Uterus (tissue), 4 donors: ENCODE results near the gene MAPRE2. TPM values are rescaled to one million over a fixed set of nuclear protein-coding genes. Genes with fewer than 3 reads are reported as not detected.

ENCODE experiments used
- DNase-seq, 2 donors: peaks; one replicate each; pipeline ENCODE4 v3.0.0-alpha.2; 2019 to 2020
- H3K27ac ChIP-seq, 2 donors: fragments of 200-600 bp; sonication (generic); 1 replicate in 1 of 2; 2 replicates in 1 of 2; pipeline ENCODE4 v1.5.1; 2016 to 2018
- H3K27me3 ChIP-seq, 2 donors: fragments of 200-600 bp; sonication (generic); one replicate each; pipeline ENCODE4 v1.5.1; 2018 to 2019; ENCODE audit warnings: control low read depth in 1 of 2
- H3K36me3 ChIP-seq, 2 donors: fragments of 200-600 bp; sonication (generic); one replicate each; pipeline ENCODE4 v1.5.1; 2019; ENCODE audit warnings: control low read depth in 1 of 2
- H3K4me1 ChIP-seq, 2 donors: fragments of 200-600 bp; sonication (generic); one replicate each; pipeline ENCODE4 v1.5.1; 2018 to 2019; ENCODE audit warnings: control low read depth in 1 of 2
- H3K4me3 ChIP-seq, 2 donors: fragments of 200-600 bp; sonication (generic); 1 replicate in 1 of 2; 2 replicates in 1 of 2; pipeline ENCODE4 v1.5.1; 2018 to 2019; ENCODE audit warnings: mild to moderate bottlenecking in 1 of 2
- H3K9me3 ChIP-seq, 2 donors: fragments of 200-600 bp; sonication (generic); one replicate each; pipeline ENCODE4 v1.5.1; 2019; ENCODE audit warnings: control low read depth in 1 of 2
- CTCF ChIP-seq, 4 experiments: fragments of 200-600 bp in 2 of 4; fragments of 450-650 bp in 2 of 4; sonication (generic) in 2 of 4; IDR thresholded peaks; one replicate each; pipeline ENCODE4 v1.5.1; 2016 to 2019; ENCODE audit warnings: antibody characterized with exemption in 4 of 4, mild to moderate bottlenecking in 2 of 4, moderate library complexity in 1 of 4
- POLR2A ChIP-seq, 2 donors: fragments of 450-650 bp; IDR thresholded peaks; one replicate each; pipeline ENCODE4 v1.6.1; 2016; ENCODE audit warnings: antibody characterized with exemption in 2 of 2, mild to moderate bottlenecking in 1 of 2, moderate library complexity in 1 of 2
- intact Hi-C: fragments of 100-400 bp; cut with DNase I; formaldehyde crosslinking; loops from one replicate; pipeline ENCODE4 v1.15.1; 2023; ENCODE audit warnings: low total_unique reads
- total RNA-seq, 4 donors: library from RNA; depleted of rRNA in 3 of 4; stranded (reverse); fragments of >200 nt in 3 of 4; gene quantifications; one replicate each; pipeline versions ENCODE4 v1.1.0 to v1.2.4, GENCODE V29; 2014 to 2023
- donor health status: DM: yes; HTN: yes; CAD: no.

MAPRE2 gene
- total RNA-seq, 4 donors from 2014 or later, result 7.4 to 29.8 (median 21.7) TPM

GRCh38 chr18:35182151-35182550 lies 140.9 kb downstream of the MAPRE2 start:
- no peaks in the 10 kb centered on the region for H3K36me3 ChIP-seq
- H3K27ac ChIP-seq, result no peak overlapping the region
- no peaks in the 10 kb centered on the region for H3K4me1 ChIP-seq
- TF ChIP-seq CTCF (IDR thresholded peaks at IDR 0.05) (no peak), POLR2A (IDR thresholded peaks at IDR 0.05) (no peak)
- DNase-seq, result no peak
- intact Hi-C loops, result no loop called here
- no peaks in the 10 kb centered on the region for H3K27me3 ChIP-seq
- no peak overlapping the region for H3K4me3 ChIP-seq
- no peaks in the 10 kb centered on the region for H3K9me3 ChIP-seq

- no peak for DNase-seq
- H3K27me3 ChIP-seq, result no peaks in the 10 kb centered on the region
- intact Hi-C loops, result no loop called here
- no peaks in the 10 kb centered on the region for H3K9me3 ChIP-seq
- no peak overlapping the region for H3K27ac ChIP-seq
- no peak overlapping the region for H3K4me3 ChIP-seq
- no peak for TF ChIP-seq CTCF (IDR thresholded peaks at IDR 0.05)
- no peak for TF ChIP-seq POLR2A (IDR thresholded peaks at IDR 0.05)
- no peaks in the 10 kb centered on the region for H3K4me1 ChIP-seq
- no peaks in the 10 kb centered on the region for H3K36me3 ChIP-seq
Measured at GRCh38 chr18:35183886-35184285, 142.7 kb downstream of the MAPRE2 start.

- Histone ChIP-seq H3K27me3 (no peaks in the 10 kb centered on the region), H3K9me3 (no peaks in the 10 kb centered on the region), H3K4me3 (no peak overlapping the region), H3K4me1 (no peaks in the 10 kb centered on the region), H3K27ac (no peak overlapping the region), H3K36me3 (no peaks in the 10 kb centered on the region)
- DNase-seq, result no peak
- TF ChIP-seq POLR2A (IDR thresholded peaks at IDR 0.05) (no peak), CTCF (IDR thresholded peaks at IDR 0.05) (no peak)
- intact Hi-C loops, result no loop called here
Measured at GRCh38 chr18:35185771-35186170, 144.6 kb downstream of the MAPRE2 start.

- H3K27ac ChIP-seq, result no peak overlapping the region
- intact Hi-C loops, result no loop called here
- no peaks in the 10 kb centered on the region for H3K36me3 ChIP-seq
- TF ChIP-seq CTCF (IDR thresholded peaks at IDR 0.05) (no peak), POLR2A (IDR thresholded peaks at IDR 0.05) (no peak)
- no peak overlapping the region for H3K4me3 ChIP-seq
- no peak for DNase-seq
- H3K4me1 ChIP-seq, result no peaks in the 10 kb centered on the region
- H3K9me3 ChIP-seq, result no peaks in the 10 kb centered on the region
- H3K27me3 ChIP-seq, result no peaks in the 10 kb centered on the region
Measured at GRCh38 chr18:35186291-35187034, 145.2 kb downstream of the MAPRE2 start.

- DNase-seq, result no peak
- no peak overlapping the region for H3K27ac ChIP-seq
- H3K36me3 ChIP-seq, result no peaks in the 10 kb centered on the region
- no peaks in the 10 kb centered on the region for H3K27me3 ChIP-seq
- intact Hi-C loops, result no loop called here
- no peaks in the 10 kb centered on the region for H3K4me1 ChIP-seq
- no peak for TF ChIP-seq POLR2A (IDR thresholded peaks at IDR 0.05)
- TF ChIP-seq CTCF (IDR thresholded peaks at IDR 0.05), result no peak
- H3K9me3 ChIP-seq, result no peaks in the 10 kb centered on the region
- H3K4me3 ChIP-seq, result no peak overlapping the region
Measured at GRCh38 chr18:35189510-35189909, 148.3 kb downstream of the MAPRE2 start.
